Loucy (cell line): ENCODE data around the gene SLC2A4RG.

Experiments
- H2AFZ ChIP-seq: fragments of 200-600 bp; sonication (generic); 2 replicates; pipeline ENCODE4 v1.6.0; 2016; ENCODE audit warnings: antibody characterized with exemption, mild to moderate bottlenecking, low read length, moderate library complexity
- H3F3A ChIP-seq: fragments of 200-600 bp; 2 replicates; pipeline ENCODE4 v1.6.0; 2016; ENCODE audit warnings: antibody characterized with exemption, low read depth, mild to moderate bottlenecking
- H3K27me3 ChIP-seq: fragments of 200-600 bp; sonication (generic); 2 replicates; pipeline ENCODE4 v1.6.1; 2014; ENCODE audit warnings: low read length, mild to moderate bottlenecking; ENCODE audit not compliant: insufficient read depth, poor library complexity, severe bottlenecking
- H3K36me3 ChIP-seq: fragments of 200-600 bp; sonication (generic); 2 replicates; pipeline ENCODE4 v1.6.1; 2016; ENCODE audit warnings: low read length; ENCODE audit not compliant: insufficient read depth
- H3K4me1 ChIP-seq: fragments of 200-600 bp; sonication (generic); 2 replicates; pipeline ENCODE4 v1.5.1; 2014; ENCODE audit warnings: low read length, mild to moderate bottlenecking; ENCODE audit not compliant: insufficient read depth, poor library complexity, severe bottlenecking
- H3K4me2 ChIP-seq: fragments of 200-600 bp; sonication (generic); 2 replicates; pipeline ENCODE4 v1.6.0; 2014; ENCODE audit warnings: antibody characterized with exemption, low read length, low read depth, mild to moderate bottlenecking; ENCODE audit not compliant: poor library complexity, severe bottlenecking
- H3K4me3 ChIP-seq: fragments of 200-600 bp; sonication (generic); 2 replicates; pipeline ENCODE4 v1.5.1; 2014; ENCODE audit warnings: low read length, mild to moderate bottlenecking, mixed read lengths; ENCODE audit not compliant: poor library complexity, severe bottlenecking
- H3K79me2 ChIP-seq: fragments of 200-600 bp; sonication (generic); 2 replicates; pipeline ENCODE4 v1.6.1; 2014; ENCODE audit warnings: low read length; ENCODE audit not compliant: insufficient read depth
- H3K9ac ChIP-seq: fragments of 200-600 bp; sonication (generic); 2 replicates; pipeline ENCODE4 v1.6.0; 2014; ENCODE audit warnings: mild to moderate bottlenecking, low read depth, low read length, moderate library complexity; ENCODE audit not compliant: poor library complexity, severe bottlenecking
- H3K9me2 ChIP-seq: fragments of 200-600 bp; sonication (generic); replicated peaks from 2 replicates; pipeline ENCODE4 v1.6.1; 2016; ENCODE audit warnings: low read depth, low read length, mixed read lengths
- H3K9me3 ChIP-seq: fragments of 200-600 bp; sonication (generic); 2 replicates; pipeline ENCODE4 v1.6.1; 2014; ENCODE audit warnings: mild to moderate bottlenecking, antibody characterized with exemption, low read length, low read depth; ENCODE audit not compliant: insufficient read depth
- H4K20me1 ChIP-seq: fragments of 200-600 bp; sonication (generic); 2 replicates; pipeline ENCODE4 v1.6.0; 2014; ENCODE audit warnings: antibody characterized with exemption, low read length, mild to moderate bottlenecking; ENCODE audit not compliant: insufficient read depth, poor library complexity, severe bottlenecking
- EZH2phosphoT487 ChIP-seq: fragments of 200-600 bp; IDR thresholded peaks from 2 replicates; pipeline ENCODE4 v1.6.1; 2018; ENCODE audit warnings: antibody characterized with exemption, mild to moderate bottlenecking, moderate library complexity, borderline replicate concordance
- TF ChIP-seq, protein P1 (sequence below): fragments of 200-600 bp; sonication (generic); conservative IDR thresholded peaks from 2 replicates; pipeline ENCODE4 v1.5.1; 2014; ENCODE audit warnings: mild to moderate bottlenecking, antibody characterized with exemption, low read length

The SLC2A4RG gene

DNA sequence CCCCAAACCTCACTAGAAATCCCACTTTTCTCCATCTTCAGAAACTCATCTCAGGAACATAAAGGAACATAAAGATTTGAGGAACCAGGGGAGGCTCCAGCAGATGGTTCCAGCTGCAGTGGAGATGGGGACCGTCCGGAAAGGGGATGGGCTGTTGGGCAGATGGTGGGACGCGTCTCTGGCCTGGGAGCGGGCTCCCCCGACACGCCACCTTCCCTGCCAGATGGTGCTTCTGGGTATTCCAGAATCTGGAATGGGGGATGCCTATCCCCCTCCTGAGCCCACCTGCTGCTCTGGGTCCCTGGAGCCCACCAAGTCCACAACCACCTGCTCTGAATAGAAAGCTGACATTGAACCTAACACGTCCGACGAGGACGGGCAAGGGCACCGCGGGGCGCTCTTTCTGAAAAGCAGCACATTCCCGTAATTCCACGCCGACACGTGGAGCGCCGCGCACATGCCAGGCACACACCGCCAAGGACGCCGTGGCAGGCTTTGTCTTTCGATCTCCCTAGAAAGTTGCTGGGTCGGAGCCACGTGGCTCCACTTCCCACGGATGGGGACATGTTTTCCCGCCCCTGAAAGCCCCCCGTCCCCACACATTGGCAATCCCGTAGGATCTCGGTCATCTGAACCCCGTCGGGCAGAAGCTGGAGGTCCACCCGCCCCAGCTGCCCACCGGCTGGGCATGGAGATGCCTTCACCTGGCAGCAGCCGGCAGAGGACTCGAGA, 27.3 kb downstream of the SLC2A4RG start:
- H3K9me3 ChIP-seq = no peaks in the 10 kb centered on the region
- TF ChIP-seq, protein P1, sequence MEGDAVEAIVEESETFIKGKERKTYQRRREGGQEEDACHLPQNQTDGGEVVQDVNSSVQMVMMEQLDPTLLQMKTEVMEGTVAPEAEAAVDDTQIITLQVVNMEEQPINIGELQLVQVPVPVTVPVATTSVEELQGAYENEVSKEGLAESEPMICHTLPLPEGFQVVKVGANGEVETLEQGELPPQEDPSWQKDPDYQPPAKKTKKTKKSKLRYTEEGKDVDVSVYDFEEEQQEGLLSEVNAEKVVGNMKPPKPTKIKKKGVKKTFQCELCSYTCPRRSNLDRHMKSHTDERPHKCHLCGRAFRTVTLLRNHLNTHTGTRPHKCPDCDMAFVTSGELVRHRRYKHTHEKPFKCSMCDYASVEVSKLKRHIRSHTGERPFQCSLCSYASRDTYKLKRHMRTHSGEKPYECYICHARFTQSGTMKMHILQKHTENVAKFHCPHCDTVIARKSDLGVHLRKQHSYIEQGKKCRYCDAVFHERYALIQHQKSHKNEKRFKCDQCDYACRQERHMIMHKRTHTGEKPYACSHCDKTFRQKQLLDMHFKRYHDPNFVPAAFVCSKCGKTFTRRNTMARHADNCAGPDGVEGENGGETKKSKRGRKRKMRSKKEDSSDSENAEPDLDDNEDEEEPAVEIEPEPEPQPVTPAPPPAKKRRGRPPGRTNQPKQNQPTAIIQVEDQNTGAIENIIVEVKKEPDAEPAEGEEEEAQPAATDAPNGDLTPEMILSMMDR = no peak
- TF ChIP-seq EZH2phosphoT487 = no peak
- no peak overlapping the region for H3K4me2 ChIP-seq
- no peaks in the 10 kb centered on the region for H3F3A ChIP-seq
- H2AFZ ChIP-seq = no peak overlapping the region
- no peaks in the 10 kb centered on the region for H3K4me1 ChIP-seq
- H3K9ac ChIP-seq = no peak overlapping the region
- H3K9me2 ChIP-seq = no peaks in the 10 kb centered on the region
- no peaks in the 10 kb centered on the region for H3K27me3 ChIP-seq
- no peak overlapping the region for H3K4me3 ChIP-seq
- no peaks in the 10 kb centered on the region for H4K20me1 ChIP-seq
- peaks cover 4% of the 10 kb centered on the region; the same call in 1 of the 2 replicates for H3K36me3 ChIP-seq
- no peaks in the 10 kb centered on the region for H3K79me2 ChIP-seq

DNA sequence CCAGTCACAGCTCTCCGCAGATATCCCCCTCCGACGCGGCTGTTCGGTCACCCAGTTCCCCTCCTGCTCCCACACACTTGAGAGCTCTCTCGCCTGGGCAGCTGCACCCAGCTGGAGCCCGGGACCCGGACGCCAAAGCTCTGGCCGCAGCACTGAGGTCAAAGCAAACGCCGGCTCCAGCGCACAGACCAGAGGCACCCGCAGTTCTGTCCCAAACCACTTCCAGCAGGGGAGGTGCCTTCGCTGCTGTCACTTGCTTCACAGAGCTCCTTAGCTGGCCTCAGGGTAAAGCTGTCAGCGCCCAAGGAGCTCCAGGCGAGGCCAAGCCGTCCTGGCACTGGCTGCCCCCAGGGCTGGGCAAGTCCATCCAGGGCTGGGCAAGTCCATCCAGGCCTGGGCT, 27.9 kb downstream of the SLC2A4RG start:
- no peak overlapping the region for H3K4me3 ChIP-seq
- H4K20me1 ChIP-seq = no peaks in the 10 kb centered on the region
- no peak overlapping the region for H3K4me2 ChIP-seq
- no peaks in the 10 kb centered on the region for H3K4me1 ChIP-seq
- H3K36me3 ChIP-seq = peaks cover 4% of the 10 kb centered on the region; the same call in 1 of the 2 replicates
- no peaks in the 10 kb centered on the region for H3K9me3 ChIP-seq
- TF ChIP-seq, protein P1 = no peak
- TF ChIP-seq EZH2phosphoT487 = no peak
- no peaks in the 10 kb centered on the region for H3K79me2 ChIP-seq
- no peaks in the 10 kb centered on the region for H3F3A ChIP-seq
- H3K9ac ChIP-seq = no peak overlapping the region
- no peaks in the 10 kb centered on the region for H3K9me2 ChIP-seq
- H3K27me3 ChIP-seq = no peaks in the 10 kb centered on the region
- H2AFZ ChIP-seq = no peak overlapping the region

DNA sequence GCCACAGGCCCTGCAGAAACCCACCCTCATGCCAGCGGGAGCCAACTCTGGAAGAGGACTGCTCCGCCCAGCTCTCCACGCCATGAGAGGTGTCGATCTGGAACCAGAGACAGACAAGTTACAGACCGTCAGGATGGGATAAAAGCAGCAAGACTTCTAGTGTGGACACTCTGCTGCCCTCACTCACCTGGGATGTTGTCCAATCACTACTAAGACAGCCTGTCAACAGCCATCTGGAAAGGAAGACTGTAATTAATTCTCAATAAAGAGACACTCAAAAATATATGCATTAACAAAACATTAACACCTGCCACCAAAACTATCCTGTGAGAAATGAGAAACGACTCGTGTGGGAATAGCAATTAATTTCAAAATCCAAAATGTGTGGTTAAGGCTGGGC, 28.3 kb downstream of the SLC2A4RG start:
- Histone ChIP-seq H2AFZ (no peak overlapping the region), H3K9me3 (no peaks in the 10 kb centered on the region), H3K4me3 (no peak overlapping the region), H3K27me3 (no peaks in the 10 kb centered on the region), H3F3A (no peaks in the 10 kb centered on the region), H3K36me3 (peaks cover 4% of the 10 kb centered on the region; the same call in 1 of the 2 replicates), H3K4me1 (no peaks in the 10 kb centered on the region), H3K9me2 (no peaks in the 10 kb centered on the region), H4K20me1 (no peaks in the 10 kb centered on the region), H3K79me2 (no peaks in the 10 kb centered on the region), H3K9ac (no peak overlapping the region), H3K4me2 (no peak overlapping the region)
- TF ChIP-seq EZH2phosphoT487 = no peak
- TF ChIP-seq, protein P1 = no peak
